ENCODE measurements around the gene ZNF83.
A peak's percentile ranks its signal among the peaks of the same experiment; 100 is the strongest.
"Not testable (repeated sequence)": the region's sequence is repeated elsewhere in the genome, so short reads cannot be mapped to it uniquely, and the experiment has no call there.

Gene ZNF83

DNA sequence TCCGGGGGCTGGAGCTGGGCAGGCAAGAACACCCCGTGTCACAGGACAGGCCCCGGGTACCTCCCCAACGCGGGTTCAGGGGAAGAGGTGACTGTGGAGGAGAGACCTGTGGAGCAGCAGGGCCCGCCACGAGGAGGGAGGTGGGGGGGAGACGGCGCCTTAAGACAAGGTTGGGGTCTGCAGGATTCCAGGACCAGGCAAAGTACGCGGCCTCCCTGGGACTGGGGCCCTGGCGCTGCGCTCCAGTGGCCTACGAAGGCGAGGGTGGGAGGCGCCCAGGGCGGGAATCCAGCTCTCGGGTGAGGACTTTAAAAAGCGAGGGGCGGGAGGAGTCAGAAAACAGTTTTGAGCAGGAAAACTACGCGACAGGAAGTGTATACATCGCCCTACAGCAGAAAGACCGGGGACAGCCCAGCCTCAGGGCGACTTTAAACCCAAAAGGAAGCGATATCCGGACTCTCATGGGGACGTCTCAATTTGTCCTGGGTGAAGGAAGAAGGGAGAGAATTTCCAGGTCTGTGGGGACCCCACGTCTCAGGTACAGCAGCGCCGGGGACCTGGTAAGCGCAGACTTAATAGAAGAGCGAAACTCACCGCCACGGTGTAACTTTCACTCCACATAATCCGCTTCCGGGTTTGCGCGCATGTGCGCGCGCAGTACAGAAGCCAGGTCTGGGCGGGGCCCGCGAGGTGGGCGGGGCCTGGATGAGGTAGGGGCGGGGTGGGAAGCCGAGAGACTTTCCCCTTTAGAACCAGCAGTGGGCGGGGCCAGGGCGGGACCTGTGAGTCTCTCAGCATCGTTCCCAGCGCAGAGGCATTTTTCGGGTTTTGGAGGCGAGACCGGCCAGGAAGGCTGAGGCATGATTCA, at the start of gene ZNF83:
TSS of gene ZNF83 (minus strand) at position 638 of the 868 bp plus-strand sequence.
- DNase-seq (peak; percentile 94), ATAC-seq (peak; percentile 96)
- Mint-ChIP-seq H3K9me3 (peaks cover 21 to 27% of the 10 kb centered on the region in 2 donors), H3K27ac (peak within 1 kb of the TSS; percentile 97 to 98), H3K27me3 (no peaks in the 10 kb centered on the region), H3K4me3 (peak within 1 kb of the TSS; percentile 92 to 96), H3K4me1 (peaks cover 20% of the 10 kb centered on the region)

DNA sequence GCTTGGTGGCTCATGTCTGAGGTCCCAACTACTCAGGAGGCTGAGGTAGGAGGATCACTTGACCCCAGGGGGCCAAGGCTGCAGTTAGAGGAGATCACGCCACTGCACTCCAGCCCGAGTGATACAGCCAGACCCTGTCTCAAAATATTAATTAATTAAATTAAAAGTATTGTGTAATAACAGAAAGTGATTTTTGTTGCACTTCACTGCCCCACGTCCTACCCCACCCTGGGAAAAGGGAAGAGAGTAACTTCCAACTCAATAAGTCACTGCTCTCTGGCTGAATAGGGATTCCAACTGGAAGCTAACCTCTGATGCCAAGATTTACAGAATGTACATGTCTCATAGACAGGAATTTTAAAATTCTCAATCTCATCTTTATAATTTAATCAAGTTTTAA, 49.5 kb upstream of the ZNF83 start:
- H3K4me3 Mint-ChIP-seq, result no peak overlapping the region
- no peak for ATAC-seq
- no peak for DNase-seq

DNA sequence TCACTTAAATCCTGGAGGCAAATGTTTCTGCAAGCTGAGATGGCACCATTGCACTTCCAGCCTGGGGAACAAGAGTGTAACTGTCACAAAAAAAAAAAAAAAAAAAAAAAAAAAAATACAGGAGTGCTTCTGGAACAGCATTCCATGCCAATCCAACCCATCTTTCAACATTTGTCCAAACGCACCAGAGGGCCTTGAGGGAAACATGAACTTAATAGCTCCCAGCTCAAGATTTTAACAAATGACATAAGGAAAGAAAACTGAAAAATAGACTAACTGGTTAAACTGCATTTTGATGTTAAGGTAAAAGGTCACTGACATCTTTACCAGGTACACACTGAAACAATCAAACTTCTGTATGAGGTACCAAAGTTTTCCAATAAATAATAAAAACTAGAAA, 47.7 kb upstream of the ZNF83 start:
- no peak for DNase-seq
- Mint-ChIP-seq H3K27me3 (no peaks in the 10 kb centered on the region), H3K4me3 (no peak overlapping the region), H3K4me1 (peaks cover 37% of the 10 kb centered on the region), H3K27ac (no peak overlapping the region), H3K9me3 (peaks cover 0 to 5% of the 10 kb centered on the region in 2 donors)
- no peak for ATAC-seq

More for the DNA sequence above, 49.5 kb upstream of the ZNF83 start:
- Mint-ChIP-seq H3K9me3 (peaks cover 0 to 5% of the 10 kb centered on the region in 2 donors), H3K4me1 (peaks cover 42% of the 10 kb centered on the region), H3K27me3 (no peaks in the 10 kb centered on the region), H3K27ac (no peak overlapping the region)

GRCh38 chr19:52681216-52681615, 43.1 kb upstream of the ZNF83 start:
- not testable (repeated sequence) for H3K4me3 Mint-ChIP-seq, H3K9me3 Mint-ChIP-seq, ATAC-seq, DNase-seq, H3K27me3 Mint-ChIP-seq, H3K27ac Mint-ChIP-seq
- H3K4me1 Mint-ChIP-seq, result peaks cover 11% of the 10 kb centered on the region

DNA sequence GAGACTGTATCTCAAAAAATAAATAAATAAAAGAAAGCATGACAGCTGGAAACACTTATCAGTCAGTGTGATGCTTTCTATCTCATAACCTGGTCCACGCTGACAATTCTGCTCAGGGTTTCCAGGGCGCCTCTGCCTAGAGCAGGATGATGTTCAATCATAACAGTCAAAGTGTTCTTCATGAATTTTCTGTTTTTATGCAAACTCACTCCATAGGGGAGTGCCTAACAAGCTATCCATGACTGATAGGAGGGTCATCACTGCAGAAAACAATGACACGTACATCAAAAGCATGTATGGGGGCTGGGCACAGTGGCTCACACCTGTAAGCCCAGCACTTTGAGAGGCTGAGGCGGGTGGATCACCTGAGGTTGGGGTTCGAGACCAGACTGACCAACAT, 41.4 kb upstream of the ZNF83 start:
- Mint-ChIP-seq H3K27me3 (no peaks in the 10 kb centered on the region), H3K4me1 (peaks cover 11% of the 10 kb centered on the region), H3K4me3 (no peak overlapping the region), H3K9me3 (peaks cover 16% of the 10 kb centered on the region in 2 donors), H3K27ac (no peak overlapping the region)
- DNase-seq (no peak), ATAC-seq (no peak)

GRCh38 chr19:52675239-52675638, 37.1 kb upstream of the ZNF83 start:
- H3K27me3 Mint-ChIP-seq, result not testable (repeated sequence)
- H3K9me3 Mint-ChIP-seq, result peaks cover 16% of the 10 kb centered on the region in 2 donors

GRCh38 chr19:52673014-52673413, 34.9 kb upstream of the ZNF83 start:
- Mint-ChIP-seq H3K9me3 (peaks cover 15 to 16% of the 10 kb centered on the region in 2 donors), H3K27ac (no peak overlapping the region), H3K27me3 (no peaks in the 10 kb centered on the region), H3K4me3 (no peak overlapping the region), H3K4me1 (peaks cover 8% of the 10 kb centered on the region)
- DNase-seq, result no peak
- no peak for ATAC-seq

More at GRCh38 chr19:52675239-52675638, 37.1 kb upstream of the ZNF83 start:
- not testable (repeated sequence) for DNase-seq, H3K27ac Mint-ChIP-seq, H3K4me1 Mint-ChIP-seq, H3K4me3 Mint-ChIP-seq, ATAC-seq

- no peak overlapping the region for H3K4me3 Mint-ChIP-seq
- ATAC-seq (no peak), DNase-seq (no peak)
- peaks cover 3% of the 10 kb centered on the region for H3K4me1 Mint-ChIP-seq
- no peak overlapping the region for H3K27ac Mint-ChIP-seq
- H3K9me3 Mint-ChIP-seq, result peaks cover under 1 to 8% of the 10 kb centered on the region in 2 donors
- H3K27me3 Mint-ChIP-seq, result no peaks in the 10 kb centered on the region
These were observed 31.9 kb upstream of the ZNF83 start for GRCh38 chr19:52670046-52670445.

GRCh38 chr19:52669586-52669985, 31.4 kb upstream of the ZNF83 start:
- no peak overlapping the region for H3K27ac Mint-ChIP-seq
- ATAC-seq, result no peak

GRCh38 chr19:52667972-52668371, 29.8 kb upstream of the ZNF83 start:
- Mint-ChIP-seq H3K27ac (no peak overlapping the region), H3K27me3 (no peaks in the 10 kb centered on the region), H3K4me3 (no peak overlapping the region), H3K9me3 (peaks cover 0 to 5% of the 10 kb centered on the region in 2 donors), H3K4me1 (no peaks in the 10 kb centered on the region)
- ATAC-seq (no peak), DNase-seq (no peak)

More at GRCh38 chr19:52669586-52669985, 31.4 kb upstream of the ZNF83 start:
- H3K9me3 Mint-ChIP-seq, result peaks cover 0 to 5% of the 10 kb centered on the region in 2 donors
- no peak overlapping the region for H3K4me3 Mint-ChIP-seq
- H3K27me3 Mint-ChIP-seq, result no peaks in the 10 kb centered on the region
- no peaks in the 10 kb centered on the region for H3K4me1 Mint-ChIP-seq
- DNase-seq, result no peak

DNA sequence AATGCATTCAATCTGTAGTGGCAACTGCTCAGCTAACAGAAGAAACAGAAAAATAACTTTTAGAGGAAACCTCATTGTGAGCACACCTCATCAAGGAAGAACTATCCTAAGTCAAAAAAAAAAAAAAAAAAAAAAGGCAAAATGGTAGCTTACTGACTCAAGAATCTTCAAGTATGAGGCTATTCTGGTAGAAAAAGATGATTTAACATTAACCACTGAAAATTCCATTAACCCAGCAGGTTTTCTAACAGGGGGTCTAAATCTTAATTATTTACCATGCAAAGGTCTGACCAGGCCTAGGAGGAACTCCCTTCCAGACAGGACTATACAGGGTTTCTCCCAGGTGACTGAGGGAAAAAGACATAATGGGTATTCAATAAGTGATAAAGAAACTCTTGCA, 28.4 kb upstream of the ZNF83 start:
- DNase-seq, result no peak
- no peak for ATAC-seq
- H3K4me1 Mint-ChIP-seq, result peaks cover 10% of the 10 kb centered on the region
- no peak overlapping the region for H3K27ac Mint-ChIP-seq
- peaks cover 0 to 5% of the 10 kb centered on the region in 2 donors for H3K9me3 Mint-ChIP-seq
- no peak overlapping the region for H3K4me3 Mint-ChIP-seq
- no peaks in the 10 kb centered on the region for H3K27me3 Mint-ChIP-seq

DNA sequence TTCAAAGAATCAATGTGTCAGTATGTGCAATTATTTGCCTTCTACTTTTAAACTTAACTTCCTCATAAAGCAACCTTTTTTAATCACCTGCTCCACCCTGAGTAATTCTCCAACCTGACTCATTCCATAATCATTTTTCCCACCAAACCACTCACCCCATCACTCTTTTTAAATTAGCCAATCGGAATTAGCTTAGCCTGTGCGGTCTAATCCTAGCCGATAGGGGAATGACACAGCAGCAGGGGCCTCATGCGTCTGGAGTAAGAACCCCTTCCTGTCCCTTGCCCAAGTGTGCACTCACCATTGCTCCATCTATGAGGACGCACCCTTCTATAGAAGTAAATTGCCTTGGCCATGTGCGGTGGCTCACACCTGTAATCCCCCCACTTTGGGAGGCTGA, 27.4 kb upstream of the ZNF83 start:
- Mint-ChIP-seq H3K4me1 (peaks cover 10% of the 10 kb centered on the region), H3K4me3 (no peak overlapping the region), H3K9me3 (peaks cover 0 to 5% of the 10 kb centered on the region in 2 donors), H3K27ac (no peak overlapping the region), H3K27me3 (no peaks in the 10 kb centered on the region)
- ATAC-seq (no peak), DNase-seq (no peak)

- H3K4me3 Mint-ChIP-seq, result no peak overlapping the region
- H3K9me3 Mint-ChIP-seq, result peaks cover 0 to 3% of the 10 kb centered on the region in 2 donors
- ATAC-seq (no peak), DNase-seq (no peak)
- peak overlapping the region in 1 of 2 donors; percentile 25 for H3K27ac Mint-ChIP-seq
- no peaks in the 10 kb centered on the region for H3K27me3 Mint-ChIP-seq
- H3K4me1 Mint-ChIP-seq, result peaks cover 10% of the 10 kb centered on the region
These were observed 26.9 kb upstream of the ZNF83 start for GRCh38 chr19:52665027-52665426.

GRCh38 chr19:52664461-52664860, 26.3 kb upstream of the ZNF83 start:
- no peaks in the 10 kb centered on the region for H3K9me3 Mint-ChIP-seq
- no peak overlapping the region for H3K27ac Mint-ChIP-seq
- DNase-seq (no peak), ATAC-seq (no peak)
- H3K27me3 Mint-ChIP-seq, result no peaks in the 10 kb centered on the region
- no peak overlapping the region for H3K4me3 Mint-ChIP-seq
- peaks cover 11% of the 10 kb centered on the region for H3K4me1 Mint-ChIP-seq

DNA sequence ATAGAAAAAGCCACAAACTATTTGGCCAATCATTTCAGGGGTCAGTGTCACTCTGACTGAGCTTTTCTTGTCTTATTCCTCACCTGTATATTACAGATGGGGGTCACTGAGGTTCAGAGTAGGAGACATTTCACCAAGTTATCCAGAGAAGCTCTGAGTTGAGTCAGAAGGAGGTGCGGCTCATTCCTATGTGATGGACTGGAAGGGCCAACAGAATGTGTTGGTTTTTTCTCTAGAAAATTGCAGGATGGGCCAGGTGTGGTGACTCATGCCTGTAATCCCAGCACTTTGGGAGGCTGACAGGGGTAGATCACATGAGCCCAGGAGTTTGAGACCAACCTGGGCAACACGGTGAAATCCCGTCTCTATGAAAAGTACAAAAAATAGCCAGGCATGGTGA, 24.5 kb upstream of the ZNF83 start:
- Mint-ChIP-seq H3K9me3 (peaks cover 0 to 13% of the 10 kb centered on the region in 2 donors), H3K27me3 (no peaks in the 10 kb centered on the region), H3K4me1 (peaks cover 17% of the 10 kb centered on the region), H3K27ac (no peak overlapping the region), H3K4me3 (no peak overlapping the region)
- no peak for ATAC-seq
- no peak for DNase-seq

- peaks cover 17% of the 10 kb centered on the region for H3K4me1 Mint-ChIP-seq
- no peak for ATAC-seq
- no peak overlapping the region for H3K4me3 Mint-ChIP-seq
- H3K27me3 Mint-ChIP-seq, result no peaks in the 10 kb centered on the region
- peaks cover 0 to 13% of the 10 kb centered on the region in 2 donors for H3K9me3 Mint-ChIP-seq
- H3K27ac Mint-ChIP-seq, result peak overlapping the region in 1 of 2 donors; percentile 80
- DNase-seq, result no peak
These were observed 22.8 kb upstream of the ZNF83 start for GRCh38 chr19:52660981-52661380.
